ENCODE results near the gene SMC3. TPM values are rescaled to one million over a fixed set of nuclear protein-coding genes. Genes with fewer than 3 reads are reported as not detected.

Gene SMC3
- total and polyA plus RNA-seq, 2 of the 13 experiments (the other 11 are each of a cell fraction or from before 2014, with no cell fraction given): 11.7 to 48.0 TPM

DNA sequence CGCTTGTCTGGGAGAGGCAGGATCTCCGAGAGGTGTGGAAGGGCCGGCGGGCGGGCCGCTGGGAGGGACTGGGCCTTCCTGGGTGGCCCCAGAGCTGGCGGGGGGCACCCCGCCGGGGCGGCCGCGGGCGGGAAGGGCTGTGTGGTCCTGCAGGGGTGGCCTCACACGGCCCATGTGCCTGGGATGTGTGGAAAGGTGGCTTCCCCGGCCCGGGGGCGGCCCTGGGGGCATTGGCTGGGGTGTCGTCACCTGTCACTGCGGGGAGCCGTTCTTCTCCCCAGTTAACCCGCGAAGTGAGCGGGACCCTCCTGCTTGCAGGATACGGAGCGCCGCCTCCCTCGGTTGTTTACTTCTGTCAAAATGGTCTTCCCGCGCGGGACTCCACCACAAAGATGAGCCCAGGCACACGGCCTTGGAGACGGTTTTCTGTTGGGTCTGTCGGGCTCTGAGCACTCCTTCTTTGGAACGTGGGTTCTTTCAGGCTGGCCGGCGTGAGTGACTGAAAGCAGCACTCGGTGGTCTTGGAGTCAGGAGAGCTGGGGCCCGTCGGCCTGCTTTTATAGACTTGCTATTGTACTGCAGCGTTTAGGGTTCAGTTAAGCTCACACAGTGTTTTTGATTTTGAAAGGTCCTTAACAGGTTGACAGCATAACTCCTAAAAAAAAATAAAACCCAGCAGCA is 700 bp downstream of the SMC3 start (continued):
- TF ChIP-seq SP140L (CRISPR knock-in tag; IDR thresholded peaks at IDR 0.05; ENCODE audit: borderline replicate concordance) (no peak), KLF16 (CRISPR knock-in tag; IDR thresholded peaks at IDR 0.05) (no peak), SP5 (CRISPR knock-in tag; IDR thresholded peaks at IDR 0.05; ENCODE audit: borderline replicate concordance, low read depth) (no peak), SOX13 (IDR thresholded peaks at IDR 0.05) (no peak), SOX13 (CRISPR knock-in tag; conservative IDR thresholded peaks at IDR 0.05 in 1 of 2, IDR thresholded peaks at IDR 0.05 in 1 of 2) (no peak), ZNF446 (CRISPR knock-in tag; IDR thresholded peaks at IDR 0.05) (peak; percentile 41; the same call in 1 of the 2 replicates), NKX3-1 (CRISPR knock-in tag; IDR thresholded peaks at IDR 0.05) (0 out of 2 replicates have a peak, but pooled peaks have one; percentile 12), TMF1 (CRISPR knock-in tag; IDR thresholded peaks at IDR 0.05; ENCODE audit: low read depth) (0 out of 2 replicates have a peak, but pooled peaks have one; percentile 3), FOXK1 (CRISPR knock-in tag; IDR thresholded peaks at IDR 0.05; ENCODE audit: borderline replicate concordance, low read depth) (peak; percentile 26; the same call in 1 of the 2 replicates), DPF2 (CRISPR knock-in tag; IDR thresholded peaks at IDR 0.05; ENCODE audit: borderline replicate concordance, low read depth) (no peak), ZNF598 (CRISPR knock-in tag; IDR thresholded peaks at IDR 0.05; ENCODE audit: borderline replicate concordance) (no peak), GATAD1 (CRISPR knock-in tag; IDR thresholded peaks at IDR 0.05) (no peak), PAF1 (CRISPR knock-in tag; IDR thresholded peaks at IDR 0.05) (no peak), SCMH1 (CRISPR knock-in tag; IDR thresholded peaks at IDR 0.05; ENCODE audit: borderline replicate concordance) (no peak), ZNF713 (CRISPR knock-in tag; IDR thresholded peaks at IDR 0.05) (0 out of 2 replicates have a peak, but pooled peaks have one; percentile 23), RFXAP (CRISPR knock-in tag; IDR thresholded peaks at IDR 0.05; ENCODE audit: borderline replicate concordance) (no peak), YEATS4 (CRISPR knock-in tag; IDR thresholded peaks at IDR 0.05; ENCODE audit: borderline replicate concordance) (0 out of 2 replicates have a peak, but pooled peaks have one; percentile 16), TARDBP (CRISPR knock-in tag; IDR thresholded peaks at IDR 0.05) (no peak), NFRKB (IDR thresholded peaks at IDR 0.05) (no peak), NFIB (CRISPR knock-in tag; IDR thresholded peaks at IDR 0.05; ENCODE audit: borderline replicate concordance) (no peak), ZNF768 (CRISPR knock-in tag; IDR thresholded peaks at IDR 0.05) (peak; percentile 13; the same call in 1 of the 2 replicates), CHD4 (IDR thresholded peaks at IDR 0.05; ENCODE audit: borderline replicate concordance, low read length) (no peak), ZNF644 (CRISPR knock-in tag; IDR thresholded peaks at IDR 0.05; ENCODE audit: low read depth) (no peak), SRSF1 (optimal IDR thresholded peaks at IDR 0.05; ENCODE audit: low read depth, low read length) (no peak)
- TF ChIP-seq, protein P1, sequence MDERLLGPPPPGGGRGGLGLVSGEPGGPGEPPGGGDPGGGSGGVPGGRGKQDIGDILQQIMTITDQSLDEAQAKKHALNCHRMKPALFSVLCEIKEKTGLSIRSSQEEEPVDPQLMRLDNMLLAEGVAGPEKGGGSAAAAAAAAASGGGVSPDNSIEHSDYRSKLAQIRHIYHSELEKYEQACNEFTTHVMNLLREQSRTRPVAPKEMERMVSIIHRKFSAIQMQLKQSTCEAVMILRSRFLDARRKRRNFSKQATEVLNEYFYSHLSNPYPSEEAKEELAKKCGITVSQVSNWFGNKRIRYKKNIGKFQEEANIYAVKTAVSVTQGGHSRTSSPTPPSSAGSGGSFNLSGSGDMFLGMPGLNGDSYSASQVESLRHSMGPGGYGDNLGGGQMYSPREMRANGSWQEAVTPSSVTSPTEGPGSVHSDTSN (CRISPR knock-in tag; IDR thresholded peaks at IDR 0.05): no peak
- TF ChIP-seq, protein P2, sequence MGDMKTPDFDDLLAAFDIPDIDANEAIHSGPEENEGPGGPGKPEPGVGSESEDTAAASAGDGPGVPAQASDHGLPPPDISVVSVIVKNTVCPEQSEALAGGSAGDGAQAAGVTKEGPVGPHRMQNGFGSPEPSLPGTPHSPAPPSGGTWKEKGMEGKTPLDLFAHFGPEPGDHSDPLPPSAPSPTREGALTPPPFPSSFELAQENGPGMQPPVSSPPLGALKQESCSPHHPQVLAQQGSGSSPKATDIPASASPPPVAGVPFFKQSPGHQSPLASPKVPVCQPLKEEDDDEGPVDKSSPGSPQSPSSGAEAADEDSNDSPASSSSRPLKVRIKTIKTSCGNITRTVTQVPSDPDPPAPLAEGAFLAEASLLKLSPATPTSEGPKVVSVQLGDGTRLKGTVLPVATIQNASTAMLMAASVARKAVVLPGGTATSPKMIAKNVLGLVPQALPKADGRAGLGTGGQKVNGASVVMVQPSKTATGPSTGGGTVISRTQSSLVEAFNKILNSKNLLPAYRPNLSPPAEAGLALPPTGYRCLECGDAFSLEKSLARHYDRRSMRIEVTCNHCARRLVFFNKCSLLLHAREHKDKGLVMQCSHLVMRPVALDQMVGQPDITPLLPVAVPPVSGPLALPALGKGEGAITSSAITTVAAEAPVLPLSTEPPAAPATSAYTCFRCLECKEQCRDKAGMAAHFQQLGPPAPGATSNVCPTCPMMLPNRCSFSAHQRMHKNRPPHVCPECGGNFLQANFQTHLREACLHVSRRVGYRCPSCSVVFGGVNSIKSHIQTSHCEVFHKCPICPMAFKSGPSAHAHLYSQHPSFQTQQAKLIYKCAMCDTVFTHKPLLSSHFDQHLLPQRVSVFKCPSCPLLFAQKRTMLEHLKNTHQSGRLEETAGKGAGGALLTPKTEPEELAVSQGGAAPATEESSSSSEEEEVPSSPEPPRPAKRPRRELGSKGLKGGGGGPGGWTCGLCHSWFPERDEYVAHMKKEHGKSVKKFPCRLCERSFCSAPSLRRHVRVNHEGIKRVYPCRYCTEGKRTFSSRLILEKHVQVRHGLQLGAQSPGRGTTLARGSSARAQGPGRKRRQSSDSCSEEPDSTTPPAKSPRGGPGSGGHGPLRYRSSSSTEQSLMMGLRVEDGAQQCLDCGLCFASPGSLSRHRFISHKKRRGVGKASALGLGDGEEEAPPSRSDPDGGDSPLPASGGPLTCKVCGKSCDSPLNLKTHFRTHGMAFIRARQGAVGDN (CRISPR knock-in tag; IDR thresholded peaks at IDR 0.05): peak; percentile 10; the same call in 1 of the 2 replicates
- TF ChIP-seq, protein P3, sequence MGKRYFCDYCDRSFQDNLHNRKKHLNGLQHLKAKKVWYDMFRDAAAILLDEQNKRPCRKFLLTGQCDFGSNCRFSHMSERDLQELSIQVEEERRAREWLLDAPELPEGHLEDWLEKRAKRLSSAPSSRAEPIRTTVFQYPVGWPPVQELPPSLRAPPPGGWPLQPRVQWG (CRISPR knock-in tag; IDR thresholded peaks at IDR 0.05; ENCODE audit: borderline replicate concordance, low read depth): no peak
